ENCODE measurements around the gene PITX2.

DNA sequence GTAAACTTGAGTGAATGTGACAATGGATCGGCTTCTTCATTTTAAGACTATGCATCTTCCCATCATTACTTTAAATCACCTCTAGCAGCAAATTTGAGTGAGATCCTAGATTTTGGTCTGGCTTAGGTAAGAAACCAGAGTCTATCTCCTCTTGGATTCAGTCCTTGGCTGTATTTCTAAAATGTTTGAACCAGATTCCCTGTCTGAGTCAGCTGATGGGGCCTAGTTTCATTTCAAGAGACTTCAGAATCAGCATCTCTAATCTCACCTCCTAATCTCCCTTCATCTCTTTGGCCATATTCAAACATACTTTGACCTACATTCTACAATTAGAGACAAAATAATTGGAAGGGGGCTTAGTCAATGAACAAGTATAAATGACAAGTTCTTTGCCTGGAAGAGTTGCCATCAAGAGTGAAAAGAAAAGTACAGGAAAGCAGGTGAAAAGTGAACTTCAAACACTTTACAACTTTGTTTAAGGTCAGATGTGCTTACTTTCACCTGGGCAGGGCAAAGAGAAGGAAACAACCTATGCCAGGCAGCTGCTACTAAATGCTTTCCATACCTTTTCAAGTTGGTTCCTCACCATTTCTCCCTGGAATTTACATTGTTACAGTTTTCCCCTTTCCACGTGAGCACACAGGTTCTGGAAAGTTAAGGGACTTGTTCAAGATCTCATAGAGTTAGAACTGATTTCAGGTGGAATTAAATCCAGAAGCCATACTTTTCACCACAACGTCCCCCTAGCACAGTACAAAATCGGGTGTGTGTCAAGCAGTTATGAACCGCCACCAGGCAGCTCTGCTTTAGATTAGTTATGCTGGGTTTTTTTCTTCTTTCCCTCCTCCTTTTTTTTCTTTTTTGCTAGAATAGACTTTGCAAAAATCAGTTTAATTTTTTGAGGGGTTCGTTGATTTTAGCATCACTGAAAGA, 30.7 kb upstream of the PITX2 start:
- TF ChIP-seq GABPA (IDR thresholded peaks at IDR 0.05; ENCODE audit: borderline replicate concordance, insufficient read depth, low read length), result no peak
- no peak for TF ChIP-seq POLR2A (IDR thresholded peaks at IDR 0.05; ENCODE audit: control extremely low read depth in 1 of 2, low read depth in 2 of 2, low read length in 2 of 2)
- TF ChIP-seq, protein P1, sequence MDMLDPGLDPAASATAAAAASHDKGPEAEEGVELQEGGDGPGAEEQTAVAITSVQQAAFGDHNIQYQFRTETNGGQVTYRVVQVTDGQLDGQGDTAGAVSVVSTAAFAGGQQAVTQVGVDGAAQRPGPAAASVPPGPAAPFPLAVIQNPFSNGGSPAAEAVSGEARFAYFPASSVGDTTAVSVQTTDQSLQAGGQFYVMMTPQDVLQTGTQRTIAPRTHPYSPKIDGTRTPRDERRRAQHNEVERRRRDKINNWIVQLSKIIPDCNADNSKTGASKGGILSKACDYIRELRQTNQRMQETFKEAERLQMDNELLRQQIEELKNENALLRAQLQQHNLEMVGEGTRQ (IDR thresholded peaks at IDR 0.05; ENCODE audit: low read length), result no peak
- no peak for TF ChIP-seq CHD1 (IDR thresholded peaks at IDR 0.05; ENCODE audit: low read depth, low read length)
- TF ChIP-seq, protein P2, sequence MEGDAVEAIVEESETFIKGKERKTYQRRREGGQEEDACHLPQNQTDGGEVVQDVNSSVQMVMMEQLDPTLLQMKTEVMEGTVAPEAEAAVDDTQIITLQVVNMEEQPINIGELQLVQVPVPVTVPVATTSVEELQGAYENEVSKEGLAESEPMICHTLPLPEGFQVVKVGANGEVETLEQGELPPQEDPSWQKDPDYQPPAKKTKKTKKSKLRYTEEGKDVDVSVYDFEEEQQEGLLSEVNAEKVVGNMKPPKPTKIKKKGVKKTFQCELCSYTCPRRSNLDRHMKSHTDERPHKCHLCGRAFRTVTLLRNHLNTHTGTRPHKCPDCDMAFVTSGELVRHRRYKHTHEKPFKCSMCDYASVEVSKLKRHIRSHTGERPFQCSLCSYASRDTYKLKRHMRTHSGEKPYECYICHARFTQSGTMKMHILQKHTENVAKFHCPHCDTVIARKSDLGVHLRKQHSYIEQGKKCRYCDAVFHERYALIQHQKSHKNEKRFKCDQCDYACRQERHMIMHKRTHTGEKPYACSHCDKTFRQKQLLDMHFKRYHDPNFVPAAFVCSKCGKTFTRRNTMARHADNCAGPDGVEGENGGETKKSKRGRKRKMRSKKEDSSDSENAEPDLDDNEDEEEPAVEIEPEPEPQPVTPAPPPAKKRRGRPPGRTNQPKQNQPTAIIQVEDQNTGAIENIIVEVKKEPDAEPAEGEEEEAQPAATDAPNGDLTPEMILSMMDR (IDR thresholded peaks at IDR 0.05; ENCODE audit: control extremely low read depth in 1 of 3, insufficient read depth in 1 of 3, low read depth in 1 of 3, low read length in 3 of 3), result no peak
- TF ChIP-seq JUN (IDR thresholded peaks at IDR 0.05; ENCODE audit: low read depth, low read length), result no peak
- TF ChIP-seq SUZ12 (IDR thresholded peaks at IDR 0.05; ENCODE audit: low read length), result no peak
- no peak for TF ChIP-seq CREB1 (IDR thresholded peaks at IDR 0.05)
- TF ChIP-seq EZH2 (IDR thresholded peaks at IDR 0.05; ENCODE audit: low read depth, low read length, severe bottlenecking), result no peak
- no peak for TF ChIP-seq POLR2AphosphoS5 (IDR thresholded peaks at IDR 0.05; ENCODE audit: low read depth, low read length)
